ENCODE measurements around the gene CDHR1.
A peak's percentile ranks its signal among the peaks of the same experiment; 100 is the strongest.

Gene CDHR1

GRCh38 chr10:84256510-84257342, 62.4 kb downstream of the CDHR1 start:
- DNase-seq, result peak in 8 of 10 donors; percentile 55 to 95 (median 77)
- intact Hi-C loops (cut with DNase I), result loop anchor here (2.0 kb wide), 1 partner anchor 108 kb away; no protein-coding TSS in a partner anchor

GRCh38 chr10:84257343-84258020, 63.1 kb downstream of the CDHR1 start:
- no peak for DNase-seq
- intact Hi-C loops (cut with DNase I), result loop anchor here (2.0 kb wide), 1 partner anchor 109 kb away; no protein-coding TSS in a partner anchor

GRCh38 chr10:84258034-84258695, 63.8 kb downstream of the CDHR1 start:
- no peak for DNase-seq
- intact Hi-C loops (cut with DNase I), result no loop called here

DNA sequence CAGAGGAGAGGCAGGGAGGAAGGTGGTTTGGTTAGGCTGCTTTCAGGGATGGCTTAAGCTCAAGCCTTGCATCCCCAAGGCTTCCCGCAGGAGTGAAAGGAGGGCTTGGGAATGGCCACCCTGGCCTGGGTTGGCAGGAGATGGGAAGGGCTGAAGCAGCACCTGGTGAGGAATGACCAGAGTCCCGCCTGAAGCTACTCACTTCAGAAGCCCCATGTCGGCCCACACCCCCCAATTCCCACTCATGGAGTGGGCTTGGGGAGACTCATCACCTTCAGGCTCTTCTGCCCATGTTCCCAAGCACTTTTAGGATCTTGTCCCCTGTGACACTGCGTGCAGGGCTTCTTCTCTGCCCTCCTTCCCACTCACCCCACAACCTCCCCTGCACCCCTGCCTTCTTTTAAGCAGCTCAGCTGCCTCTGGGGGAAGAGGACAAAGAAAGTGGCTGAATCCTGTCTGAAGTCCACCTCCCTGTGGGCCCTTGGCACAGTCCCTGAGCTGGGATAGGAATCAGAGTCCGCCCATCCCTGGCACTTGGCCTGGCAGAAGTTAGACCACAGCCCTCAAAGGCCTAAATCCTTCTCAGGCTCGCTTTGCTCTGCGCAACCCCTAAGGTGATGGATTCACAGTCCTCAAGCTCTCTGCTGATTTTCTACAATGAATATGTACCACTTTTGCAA, 67.0 kb downstream of the CDHR1 start:
- intact Hi-C loops (cut with DNase I), result no loop called here
- DNase-seq, result no peak

DNA sequence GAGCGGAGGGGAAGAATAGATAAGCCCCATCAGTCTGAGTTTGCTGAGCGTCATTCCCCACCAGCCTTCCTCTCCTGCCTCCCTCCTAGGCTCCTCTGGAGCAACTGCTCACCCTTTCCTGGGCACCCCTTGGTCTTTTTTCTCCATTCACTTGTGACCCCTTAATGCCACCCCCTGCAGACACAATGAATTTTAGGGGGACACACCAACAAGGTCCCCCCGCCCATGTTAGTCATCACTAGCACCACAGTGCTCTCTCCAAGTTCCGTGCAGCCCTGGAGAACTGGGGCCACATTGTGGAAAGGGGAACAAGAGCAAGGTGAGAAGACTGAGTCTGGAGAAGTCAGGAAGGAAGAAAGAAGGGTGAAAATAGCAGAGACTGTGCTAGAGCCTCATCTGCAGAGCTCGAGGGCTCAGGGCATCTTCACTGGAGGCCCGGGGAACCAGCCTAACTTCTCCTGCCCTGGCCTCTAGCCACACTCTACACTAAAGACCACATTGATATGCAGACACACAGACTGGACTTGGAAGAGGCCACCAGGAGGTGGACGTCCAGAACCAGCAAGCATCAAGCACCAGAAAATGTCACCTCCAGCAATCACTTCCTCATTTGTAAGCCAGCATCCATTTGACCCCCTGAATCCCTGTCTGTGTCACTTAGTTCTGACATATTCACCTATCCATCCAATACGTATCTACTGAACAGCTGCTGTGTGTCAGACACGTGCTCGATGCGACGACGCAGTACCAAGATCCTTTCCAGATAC, 68.0 kb downstream of the CDHR1 start:
- DNase-seq, result no peak
- intact Hi-C loops (cut with DNase I), result no loop called here

DNA sequence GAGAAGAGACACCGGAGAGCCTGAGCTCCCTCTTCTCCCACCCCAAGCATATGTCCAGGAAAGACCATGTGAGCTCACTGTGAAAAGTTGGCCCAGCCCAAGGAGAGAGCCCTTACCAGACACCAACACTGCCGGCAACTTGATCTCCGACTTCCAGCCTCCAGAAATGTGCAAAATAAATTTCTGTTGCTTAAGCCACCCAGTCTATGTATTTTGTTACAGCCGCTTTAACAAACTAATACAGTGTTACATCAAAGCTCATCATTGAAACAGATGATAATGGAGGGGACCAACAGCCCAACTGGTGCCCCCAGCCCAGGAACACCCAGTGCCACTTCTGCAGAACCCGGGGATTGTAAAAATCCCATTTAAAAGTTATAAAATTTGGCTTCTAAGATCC, 69.4 kb downstream of the CDHR1 start:
- no peak for DNase-seq
- intact Hi-C loops (cut with DNase I), result loop anchor here (1.0 kb wide), 1 partner anchor 274 kb away; no protein-coding TSS in a partner anchor

GRCh38 chr10:84264611-84265141, 70.3 kb downstream of the CDHR1 start:
- intact Hi-C loops (cut with DNase I), result loop anchor here (1.0 kb wide), 1 partner anchor 273 kb away; no protein-coding TSS in a partner anchor

DNA sequence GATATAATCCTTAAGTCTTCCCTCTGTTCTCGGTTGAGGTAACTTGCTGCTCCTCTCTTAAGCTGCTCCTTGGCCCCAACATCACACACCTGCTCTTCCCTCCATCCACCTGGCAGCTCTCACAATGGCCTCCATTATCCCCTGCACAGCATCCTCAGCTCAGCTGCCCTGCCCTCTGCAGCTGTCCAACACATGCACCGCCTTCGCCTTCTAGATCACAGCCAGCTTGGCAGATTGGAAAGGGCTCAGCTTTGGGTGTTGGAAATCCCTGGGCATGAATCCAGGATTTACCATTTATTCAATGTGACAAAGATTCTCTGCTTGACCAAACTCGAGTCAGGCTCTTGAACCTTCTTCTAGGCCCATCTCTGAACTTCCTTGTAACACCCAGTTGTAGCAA, 71.1 kb downstream of the CDHR1 start:
- DNase-seq, result peak in 2 of 10 donors; percentile 29 to 34

More at GRCh38 chr10:84264611-84265141, 70.3 kb downstream of the CDHR1 start:
- peak; percentile 50 to 97 (median 82) for DNase-seq

DNA sequence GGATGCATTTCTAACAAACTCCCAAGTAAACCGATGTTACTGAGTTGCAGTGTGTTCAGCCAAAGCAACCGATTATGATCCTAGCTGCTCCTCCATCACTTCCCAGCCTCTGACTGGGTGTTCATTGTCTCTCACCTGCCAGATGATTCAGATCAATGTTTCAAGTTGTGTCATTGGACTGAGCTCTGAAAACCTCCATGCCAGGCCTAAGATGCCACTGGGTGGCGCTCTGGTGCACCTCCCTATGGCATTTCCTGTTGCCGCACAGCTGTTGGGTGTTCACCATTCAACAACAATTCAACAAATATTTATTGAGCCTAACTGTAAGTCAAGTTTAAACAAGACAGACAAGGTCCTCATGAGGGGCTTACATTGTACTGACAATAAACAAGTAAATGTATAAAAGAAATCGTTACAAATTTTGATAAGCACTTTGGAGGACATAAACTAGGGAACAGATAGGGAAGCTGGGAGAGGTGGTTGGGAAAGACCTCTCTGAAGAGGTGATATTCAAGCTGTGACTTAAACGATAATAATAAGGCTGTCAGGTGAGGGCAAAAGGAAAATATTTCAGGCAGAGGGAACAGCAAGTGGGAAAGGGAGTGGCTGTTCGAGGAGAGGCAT, 73.3 kb downstream of the CDHR1 start:
- DNase-seq, result peak in 4 of 10 donors; percentile 38 to 91 (median 42)
- intact Hi-C loops (cut with DNase I), result no loop called here

More for the DNA sequence above, 71.1 kb downstream of the CDHR1 start:
- intact Hi-C loops (cut with DNase I), result no loop called here

- intact Hi-C loops (cut with DNase I), result no loop called here
- no peak for DNase-seq
These were observed 74.8 kb downstream of the CDHR1 start for GRCh38 chr10:84269162-84269561.
